Activated CD4-positive, CD25-positive, alpha-beta regulatory T cell treated with anti-CD3 and anti-CD28 coated beads, Interleukin-2, amount 50 U/mL, for 16 hours (primary cell): Measurements from ENCODE around the gene MLST8.
"Not testable (repeated sequence)": the region's sequence is repeated elsewhere in the genome, so short reads cannot be mapped to it uniquely, and the experiment has no call there.

ENCODE experiments used
- DNase-seq: peaks from one replicate; pipeline ENCODE4 v3.0.0-alpha.2; 2020; ENCODE audit warnings: low read depth, low spot score

MLST8 gene

GRCh38 chr16:2231016-2231931, 26.0 kb downstream of the MLST8 start:
- no peak for DNase-seq

GRCh38 chr16:2232094-2232990, 27.1 kb downstream of the MLST8 start:
- DNase-seq, result no peak

GRCh38 chr16:2233046-2233775, 28.0 kb downstream of the MLST8 start:
- DNase-seq, result no peak

- DNase-seq, result no peak
Measured at GRCh38 chr16:2233872-2234812, 28.9 kb downstream of the MLST8 start.

GRCh38 chr16:2234813-2235170, 29.5 kb downstream of the MLST8 start:
- DNase-seq, result no peak

- DNase-seq, result no peak
Measured at GRCh38 chr16:2235234-2235651, 30.0 kb downstream of the MLST8 start.

GRCh38 chr16:2235695-2236336, 30.6 kb downstream of the MLST8 start:
- DNase-seq, result no peak

- DNase-seq, result no peak
Measured at GRCh38 chr16:2236337-2237101, 31.3 kb downstream of the MLST8 start, which contains the start of gene DNASE1L2. DNASE1L2 (plus strand) TSS chr16:2236444; CDS start chr16:2236817, 373 bp downstream.

- DNase-seq, result no peak
Measured at GRCh38 chr16:2237102-2237482, 31.8 kb downstream of the MLST8 start.

GRCh38 chr16:2237493-2238149, 32.4 kb downstream of the MLST8 start:
- no peak for DNase-seq

- DNase-seq, result no peak
Measured at GRCh38 chr16:2238150-2238837, 33.0 kb downstream of the MLST8 start.

- DNase-seq, result no peak
Measured at GRCh38 chr16:2238838-2239675, 33.8 kb downstream of the MLST8 start.

GRCh38 chr16:2240331-2240730, 35.1 kb downstream of the MLST8 start:
- DNase-seq, result not testable (repeated sequence)

- no peak for DNase-seq
Measured at GRCh38 chr16:2242598-2242997, 37.3 kb downstream of the MLST8 start.

- DNase-seq, result no peak
Measured at GRCh38 chr16:2243031-2243528, 37.8 kb downstream of the MLST8 start.

GRCh38 chr16:2243781-2244180, 38.5 kb downstream of the MLST8 start:
- no peak for DNase-seq

- DNase-seq, result no peak
Measured at GRCh38 chr16:2244301-2244700, 39.0 kb downstream of the MLST8 start.
